ENCODE measurements around the gene CFLAR.

- TF ChIP-seq ZNF274 (IDR thresholded peaks at IDR 0.05; ENCODE audit: low read length), result no peak
- TF ChIP-seq ZNF274 (tag by site-specific recombination; IDR thresholded peaks at IDR 0.05; ENCODE audit: borderline replicate concordance), result no peak
- TF ChIP-seq, protein P1, sequence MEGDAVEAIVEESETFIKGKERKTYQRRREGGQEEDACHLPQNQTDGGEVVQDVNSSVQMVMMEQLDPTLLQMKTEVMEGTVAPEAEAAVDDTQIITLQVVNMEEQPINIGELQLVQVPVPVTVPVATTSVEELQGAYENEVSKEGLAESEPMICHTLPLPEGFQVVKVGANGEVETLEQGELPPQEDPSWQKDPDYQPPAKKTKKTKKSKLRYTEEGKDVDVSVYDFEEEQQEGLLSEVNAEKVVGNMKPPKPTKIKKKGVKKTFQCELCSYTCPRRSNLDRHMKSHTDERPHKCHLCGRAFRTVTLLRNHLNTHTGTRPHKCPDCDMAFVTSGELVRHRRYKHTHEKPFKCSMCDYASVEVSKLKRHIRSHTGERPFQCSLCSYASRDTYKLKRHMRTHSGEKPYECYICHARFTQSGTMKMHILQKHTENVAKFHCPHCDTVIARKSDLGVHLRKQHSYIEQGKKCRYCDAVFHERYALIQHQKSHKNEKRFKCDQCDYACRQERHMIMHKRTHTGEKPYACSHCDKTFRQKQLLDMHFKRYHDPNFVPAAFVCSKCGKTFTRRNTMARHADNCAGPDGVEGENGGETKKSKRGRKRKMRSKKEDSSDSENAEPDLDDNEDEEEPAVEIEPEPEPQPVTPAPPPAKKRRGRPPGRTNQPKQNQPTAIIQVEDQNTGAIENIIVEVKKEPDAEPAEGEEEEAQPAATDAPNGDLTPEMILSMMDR (tag by site-specific recombination; IDR thresholded peaks at IDR 0.05), result no peak
- no peak for TF ChIP-seq ZBTB44 (tag by site-specific recombination; IDR thresholded peaks at IDR 0.05)
- no peak for TF ChIP-seq BCL11A (tag by site-specific recombination; IDR thresholded peaks at IDR 0.05; ENCODE audit: low read depth)
- TF ChIP-seq GLI4 (tag by site-specific recombination; IDR thresholded peaks at IDR 0.05), result no peak
- TF ChIP-seq, protein P2, sequence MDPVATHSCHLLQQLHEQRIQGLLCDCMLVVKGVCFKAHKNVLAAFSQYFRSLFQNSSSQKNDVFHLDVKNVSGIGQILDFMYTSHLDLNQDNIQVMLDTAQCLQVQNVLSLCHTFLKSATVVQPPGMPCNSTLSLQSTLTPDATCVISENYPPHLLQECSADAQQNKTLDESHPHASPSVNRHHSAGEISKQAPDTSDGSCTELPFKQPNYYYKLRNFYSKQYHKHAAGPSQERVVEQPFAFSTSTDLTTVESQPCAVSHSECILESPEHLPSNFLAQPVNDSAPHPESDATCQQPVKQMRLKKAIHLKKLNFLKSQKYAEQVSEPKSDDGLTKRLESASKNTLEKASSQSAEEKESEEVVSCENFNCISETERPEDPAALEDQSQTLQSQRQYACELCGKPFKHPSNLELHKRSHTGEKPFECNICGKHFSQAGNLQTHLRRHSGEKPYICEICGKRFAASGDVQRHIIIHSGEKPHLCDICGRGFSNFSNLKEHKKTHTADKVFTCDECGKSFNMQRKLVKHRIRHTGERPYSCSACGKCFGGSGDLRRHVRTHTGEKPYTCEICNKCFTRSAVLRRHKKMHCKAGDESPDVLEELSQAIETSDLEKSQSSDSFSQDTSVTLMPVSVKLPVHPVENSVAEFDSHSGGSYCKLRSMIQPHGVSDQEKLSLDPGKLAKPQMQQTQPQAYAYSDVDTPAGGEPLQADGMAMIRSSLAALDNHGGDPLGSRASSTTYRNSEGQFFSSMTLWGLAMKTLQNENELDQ (tag by site-specific recombination; IDR thresholded peaks at IDR 0.05; ENCODE audit: low read depth), result no peak
- no peak for TF ChIP-seq ZBTB20 (tag by site-specific recombination; IDR thresholded peaks at IDR 0.05)
- no peak for TF ChIP-seq ZNF626 (tag by site-specific recombination; IDR thresholded peaks at IDR 0.05)
- TF ChIP-seq, protein P3, sequence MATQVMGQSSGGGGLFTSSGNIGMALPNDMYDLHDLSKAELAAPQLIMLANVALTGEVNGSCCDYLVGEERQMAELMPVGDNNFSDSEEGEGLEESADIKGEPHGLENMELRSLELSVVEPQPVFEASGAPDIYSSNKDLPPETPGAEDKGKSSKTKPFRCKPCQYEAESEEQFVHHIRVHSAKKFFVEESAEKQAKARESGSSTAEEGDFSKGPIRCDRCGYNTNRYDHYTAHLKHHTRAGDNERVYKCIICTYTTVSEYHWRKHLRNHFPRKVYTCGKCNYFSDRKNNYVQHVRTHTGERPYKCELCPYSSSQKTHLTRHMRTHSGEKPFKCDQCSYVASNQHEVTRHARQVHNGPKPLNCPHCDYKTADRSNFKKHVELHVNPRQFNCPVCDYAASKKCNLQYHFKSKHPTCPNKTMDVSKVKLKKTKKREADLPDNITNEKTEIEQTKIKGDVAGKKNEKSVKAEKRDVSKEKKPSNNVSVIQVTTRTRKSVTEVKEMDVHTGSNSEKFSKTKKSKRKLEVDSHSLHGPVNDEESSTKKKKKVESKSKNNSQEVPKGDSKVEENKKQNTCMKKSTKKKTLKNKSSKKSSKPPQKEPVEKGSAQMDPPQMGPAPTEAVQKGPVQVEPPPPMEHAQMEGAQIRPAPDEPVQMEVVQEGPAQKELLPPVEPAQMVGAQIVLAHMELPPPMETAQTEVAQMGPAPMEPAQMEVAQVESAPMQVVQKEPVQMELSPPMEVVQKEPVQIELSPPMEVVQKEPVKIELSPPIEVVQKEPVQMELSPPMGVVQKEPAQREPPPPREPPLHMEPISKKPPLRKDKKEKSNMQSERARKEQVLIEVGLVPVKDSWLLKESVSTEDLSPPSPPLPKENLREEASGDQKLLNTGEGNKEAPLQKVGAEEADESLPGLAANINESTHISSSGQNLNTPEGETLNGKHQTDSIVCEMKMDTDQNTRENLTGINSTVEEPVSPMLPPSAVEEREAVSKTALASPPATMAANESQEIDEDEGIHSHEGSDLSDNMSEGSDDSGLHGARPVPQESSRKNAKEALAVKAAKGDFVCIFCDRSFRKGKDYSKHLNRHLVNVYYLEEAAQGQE (tag by site-specific recombination; IDR thresholded peaks at IDR 0.05), result no peak
- TF ChIP-seq ZNF140 (tag by site-specific recombination; IDR thresholded peaks at IDR 0.05), result no peak
- TF ChIP-seq TRIM28 (IDR thresholded peaks at IDR 0.05; ENCODE audit: borderline replicate concordance, low read length), result no peak
- TF ChIP-seq ZEB2 (tag by site-specific recombination; IDR thresholded peaks at IDR 0.05), result no peak
- TF ChIP-seq TCF7L2 (IDR thresholded peaks at IDR 0.05; ENCODE audit: borderline replicate concordance, low read depth, low read length), result no peak
- no peak for TF ChIP-seq ZNF23 (tag by site-specific recombination; IDR thresholded peaks at IDR 0.05; ENCODE audit: borderline replicate concordance)
These were observed 36.6 kb downstream of the CFLAR start for GRCh38 chr2:201152517-201152916.

Data from HEK293 (cell line).